HG03432 (cell line): ENCODE data around the gene PID1.

Experiments used
- ATAC-seq: cut with Tn5 transposase; IDR thresholded peaks from one replicate; pipeline ENCODE4 v1.9.1; 2021; ENCODE audit warnings: mild to moderate bottlenecking, moderate library complexity; ENCODE audit not compliant: unreplicated experiment

Gene PID1, protein sequence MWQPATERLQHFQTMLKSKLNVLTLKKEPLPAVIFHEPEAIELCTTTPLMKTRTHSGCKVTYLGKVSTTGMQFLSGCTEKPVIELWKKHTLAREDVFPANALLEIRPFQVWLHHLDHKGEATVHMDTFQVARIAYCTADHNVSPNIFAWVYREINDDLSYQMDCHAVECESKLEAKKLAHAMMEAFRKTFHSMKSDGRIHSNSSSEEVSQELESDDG

GRCh38 chr2:229270551-229271410 lies at the start of gene PID1:
TSS of gene PID1 (minus strand) at chr2:229271287. CDS start at chr2:229271043, 244 bp downstream.
- no peak for ATAC-seq

DNA sequence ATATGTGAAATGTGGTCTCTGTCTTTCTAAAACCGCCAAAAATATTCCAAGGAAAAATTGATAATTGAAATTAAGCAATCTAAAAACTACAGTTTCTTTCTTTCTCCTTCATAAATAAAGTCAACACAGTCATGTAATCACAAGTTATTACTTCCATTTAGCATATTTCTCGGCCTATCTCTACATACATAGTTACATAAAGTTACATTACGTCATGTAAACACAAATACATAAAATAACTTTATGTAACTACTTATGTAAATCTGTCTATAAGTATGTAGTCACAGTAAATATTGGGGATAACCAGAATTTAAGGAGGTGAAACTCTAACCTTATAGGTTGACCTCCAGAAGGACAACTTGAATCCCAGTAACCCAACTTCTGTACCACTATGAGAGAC lies 48.5 kb upstream of the PID1 start:
- ATAC-seq, result no peak

DNA sequence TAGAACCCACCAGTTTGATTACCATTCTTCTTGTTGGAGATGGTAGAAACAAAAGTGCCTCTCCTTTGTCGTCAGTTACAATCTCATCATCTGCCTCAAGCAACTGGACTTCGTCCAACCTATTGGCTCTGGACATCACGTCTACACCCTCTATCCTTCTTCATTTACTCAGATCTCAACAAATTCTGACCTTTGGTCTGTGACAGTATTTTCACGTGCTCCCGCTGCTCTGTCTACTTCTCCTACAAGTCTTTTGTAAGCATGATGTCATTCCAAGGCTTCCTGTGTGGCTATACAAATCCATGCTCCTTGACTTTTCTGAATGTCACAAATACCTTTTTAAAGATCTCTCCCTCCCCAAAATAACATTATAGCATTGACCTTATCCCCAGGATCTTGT lies 43.0 kb upstream of the PID1 start:
- no peak for ATAC-seq

- ATAC-seq, result no peak
Observed at GRCh38 chr2:229313591-229313990, 42.5 kb upstream of the PID1 start.

DNA sequence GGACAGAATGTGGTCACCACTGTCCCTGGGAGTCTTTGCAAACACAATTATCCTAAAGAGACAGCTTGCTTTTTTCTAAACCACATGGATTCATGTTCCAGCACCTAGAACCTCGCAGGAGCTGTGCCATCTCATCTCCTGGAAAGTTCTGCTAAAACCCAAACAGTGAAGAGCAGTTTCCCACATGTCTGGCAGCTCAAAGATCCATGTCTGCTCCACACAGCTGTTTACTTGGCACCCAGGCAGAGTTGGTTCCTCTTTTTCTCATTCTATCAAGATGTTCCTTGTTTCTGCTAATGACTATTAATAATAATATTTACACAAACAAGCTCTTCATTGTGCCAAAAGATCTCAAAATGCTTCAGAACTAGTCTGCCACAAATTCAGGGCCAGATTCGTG lies 30.1 kb upstream of the PID1 start:
- no peak for ATAC-seq

DNA sequence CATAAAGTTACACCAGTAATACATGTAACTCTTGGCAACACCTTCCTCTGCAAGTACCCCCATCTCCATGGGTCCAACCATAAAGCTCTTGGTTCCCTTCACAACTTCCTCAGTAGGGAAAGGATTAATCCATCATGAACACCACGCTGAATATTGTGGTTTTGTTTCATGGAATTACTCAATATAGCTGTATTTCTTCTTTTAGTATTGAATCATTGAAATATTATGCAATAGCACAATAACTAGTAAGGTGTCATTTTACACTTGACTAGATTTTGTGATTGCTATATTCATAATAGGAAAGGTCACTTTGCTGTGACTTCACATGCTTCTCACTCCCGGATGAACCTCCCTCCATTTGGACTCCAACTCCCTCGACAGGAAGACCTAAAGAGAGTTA lies 29.7 kb upstream of the PID1 start:
- ATAC-seq, result no peak

GRCh38 chr2:229300371-229300770 lies 29.3 kb upstream of the PID1 start:
- no peak for ATAC-seq

DNA sequence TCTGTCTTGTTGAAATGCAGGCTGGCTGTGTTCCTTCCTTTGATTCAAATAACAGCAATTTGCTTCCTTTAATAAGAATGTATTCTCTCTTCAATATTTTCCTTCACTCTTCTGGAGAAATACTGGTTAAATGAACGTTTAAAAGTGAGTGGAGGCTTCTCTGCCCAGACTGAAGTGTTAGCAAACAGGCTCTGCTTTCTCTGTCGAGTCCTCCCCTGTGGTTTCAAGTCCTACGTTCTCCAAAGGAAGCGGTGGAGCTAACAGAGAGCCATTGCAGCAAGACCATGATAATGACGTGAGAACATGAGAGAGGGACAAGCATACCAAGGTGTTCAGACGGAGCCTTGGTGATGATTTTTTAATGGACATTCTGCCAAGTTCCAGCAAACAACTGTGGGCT lies 26.2 kb upstream of the PID1 start:
- ATAC-seq, result no peak

DNA sequence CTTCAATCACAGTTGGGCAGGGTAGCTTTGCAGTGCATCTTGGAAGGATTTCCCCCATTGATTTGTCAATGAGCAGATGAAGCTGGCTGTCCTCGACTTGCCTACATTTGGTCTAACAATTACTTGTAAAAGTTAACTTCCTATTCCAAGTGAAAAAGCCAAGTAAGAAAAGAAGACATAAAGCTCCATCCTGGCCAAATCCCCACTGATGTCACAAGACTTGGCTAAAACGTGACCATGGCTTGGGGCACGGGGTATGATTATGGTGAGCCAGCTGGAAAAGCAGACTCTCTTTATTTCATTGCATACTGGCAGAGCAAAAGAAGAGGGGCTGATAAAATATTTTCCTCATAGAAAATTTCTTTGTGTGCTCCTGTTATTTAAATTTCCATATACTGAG lies 25.4 kb upstream of the PID1 start:
- ATAC-seq, result no peak

GRCh38 chr2:229296016-229296415 lies 24.9 kb upstream of the PID1 start:
- ATAC-seq, result no peak

GRCh38 chr2:229287823-229288222 lies 16.7 kb upstream of the PID1 start:
- no peak for ATAC-seq

DNA sequence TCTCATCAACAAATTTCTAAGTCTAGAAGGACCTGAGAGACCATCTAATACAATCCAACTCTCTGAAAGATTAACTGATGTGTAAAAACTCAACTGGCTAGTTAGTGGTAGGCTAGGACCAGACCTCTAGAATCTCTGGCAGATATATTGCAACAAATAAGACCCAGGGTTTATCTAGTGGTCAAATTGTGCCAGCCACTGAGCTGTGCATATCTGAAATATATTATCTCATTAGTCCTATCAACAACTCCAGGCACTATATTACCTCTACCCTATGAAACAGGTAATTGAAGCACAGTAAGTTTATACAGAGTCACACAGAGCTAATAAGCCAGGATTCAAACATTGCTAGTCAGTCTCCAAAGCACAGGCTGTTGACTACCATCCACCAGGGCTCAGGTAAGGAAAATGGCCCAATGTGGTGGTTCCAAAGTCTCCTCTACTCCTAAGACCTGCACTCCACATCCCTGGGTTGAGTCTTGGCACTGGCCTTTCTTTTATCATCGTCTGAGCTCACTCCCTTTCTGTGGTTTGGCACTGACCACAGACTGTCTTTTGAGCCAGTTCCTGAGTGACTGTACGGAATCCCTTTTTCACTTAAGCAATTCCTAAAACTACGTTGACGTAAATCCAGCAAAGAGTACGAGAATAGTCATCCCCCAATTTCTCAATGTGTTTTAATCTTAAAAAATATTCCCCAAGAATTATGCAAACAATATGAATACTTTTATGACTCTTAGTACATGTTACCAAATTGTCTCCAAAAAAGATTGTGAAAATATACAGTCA lies 11.9 kb upstream of the PID1 start:
- no peak for ATAC-seq

- ATAC-seq, result no peak
Observed at GRCh38 chr2:229279516-229279915, 8.4 kb upstream of the PID1 start.

GRCh38 chr2:229275506-229275905 lies 4.4 kb upstream of the PID1 start:
- no peak for ATAC-seq

DNA sequence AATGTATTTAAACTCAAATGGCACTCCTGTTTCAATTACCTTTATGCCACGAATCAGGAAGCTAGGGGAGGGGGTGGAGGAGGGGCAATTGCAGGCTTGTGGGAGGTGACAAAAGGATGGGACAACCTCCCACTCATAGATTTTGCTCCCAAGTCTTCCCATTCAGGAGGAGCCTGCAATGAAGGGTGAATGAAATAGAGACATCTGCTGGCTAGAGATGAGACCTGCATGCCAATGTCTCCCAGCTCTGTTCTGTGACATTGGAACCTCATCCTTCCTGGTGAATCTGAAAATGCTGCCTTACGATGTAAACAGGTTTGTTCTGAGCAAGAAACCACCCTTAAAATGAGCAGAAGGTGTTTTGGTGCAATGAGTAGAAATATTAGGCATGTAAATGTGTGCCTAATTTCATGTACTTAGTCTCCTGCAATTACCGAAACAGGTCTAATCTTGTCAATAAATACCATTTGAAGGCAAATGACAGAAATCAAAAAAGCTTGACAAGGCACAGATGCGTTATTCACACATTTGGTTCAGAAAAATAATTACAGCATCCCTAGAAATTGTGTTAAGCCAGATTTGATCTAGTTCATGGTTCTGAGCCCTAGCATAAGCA lies 2.7 kb upstream of the PID1 start:
- peak; percentile 73 for ATAC-seq

DNA sequence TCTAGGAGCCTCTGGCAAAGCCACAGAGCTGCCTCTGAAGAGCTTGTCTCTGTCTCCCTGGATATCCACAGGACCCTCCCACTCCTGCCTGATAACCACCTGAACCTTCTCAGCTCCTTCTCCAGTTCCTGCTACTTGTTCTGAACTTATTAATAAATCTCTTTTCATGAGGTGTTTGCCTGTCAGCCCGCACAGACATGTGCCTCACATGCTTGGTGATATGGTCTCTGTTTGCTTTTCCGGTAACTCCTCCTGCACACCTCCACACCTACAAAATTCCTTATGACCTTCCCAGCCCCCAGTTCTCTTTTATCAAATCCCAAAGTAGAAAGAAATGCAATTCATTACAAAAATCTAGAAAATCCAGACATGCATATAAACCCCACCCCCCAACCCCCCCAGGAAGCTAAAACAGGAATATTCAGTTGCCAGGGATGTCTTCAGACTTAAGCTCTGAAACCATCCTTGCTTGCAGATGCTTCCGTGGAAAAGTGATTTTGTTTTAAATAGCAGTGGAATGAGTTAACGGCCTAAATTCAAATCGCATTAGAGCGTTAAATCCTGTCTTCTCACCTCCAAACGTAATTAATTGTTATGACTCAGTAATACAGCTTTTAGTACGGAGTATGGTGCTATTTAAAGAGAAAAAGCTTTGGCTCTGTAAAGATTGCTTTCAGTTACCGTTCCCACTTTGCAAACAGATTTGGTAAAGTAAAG lies 2.1 kb upstream of the PID1 start:
- peak; percentile 7 for ATAC-seq

- ATAC-seq, result no peak
Observed at GRCh38 chr2:229269941-229270340, 1.1 kb downstream of the PID1 start.

DNA sequence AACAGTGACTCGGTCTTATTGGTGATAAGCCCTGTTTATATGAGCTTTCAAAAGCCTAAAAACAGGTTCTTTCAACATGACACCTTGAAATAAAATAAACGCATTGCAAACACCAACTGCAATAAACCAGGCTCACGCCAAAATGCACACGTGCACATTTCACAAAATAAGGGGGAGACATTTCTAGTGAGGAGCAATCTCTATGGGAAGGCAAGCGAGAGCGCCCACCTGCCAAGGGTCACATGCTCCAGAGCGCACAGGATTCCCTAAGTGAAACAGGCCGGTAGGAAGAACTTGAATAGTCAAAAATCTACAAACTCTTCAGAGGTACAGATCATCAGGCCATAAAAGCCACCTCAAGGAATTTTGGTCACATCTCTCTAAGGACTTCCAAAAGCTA lies 1.9 kb downstream of the PID1 start:
- no peak for ATAC-seq

DNA sequence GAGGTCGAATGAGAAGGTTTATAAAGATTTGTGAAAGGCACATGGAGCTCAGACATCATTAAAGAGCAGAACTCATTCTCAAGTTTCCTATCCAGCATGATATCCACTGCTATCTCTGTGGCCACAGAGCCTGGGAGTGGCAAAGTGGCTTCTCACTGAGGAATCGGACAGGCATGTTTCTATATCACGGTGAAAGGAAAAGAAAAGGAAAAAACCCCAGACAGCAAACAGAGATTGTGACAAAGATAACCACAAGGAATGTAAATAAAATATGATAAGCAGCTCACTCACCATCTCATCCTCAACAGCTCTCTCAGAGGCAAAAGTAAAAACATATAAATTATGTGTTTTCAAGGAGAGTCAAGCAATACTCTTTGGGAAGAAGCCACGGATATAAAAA lies 2.5 kb downstream of the PID1 start:
- ATAC-seq, result no peak

DNA sequence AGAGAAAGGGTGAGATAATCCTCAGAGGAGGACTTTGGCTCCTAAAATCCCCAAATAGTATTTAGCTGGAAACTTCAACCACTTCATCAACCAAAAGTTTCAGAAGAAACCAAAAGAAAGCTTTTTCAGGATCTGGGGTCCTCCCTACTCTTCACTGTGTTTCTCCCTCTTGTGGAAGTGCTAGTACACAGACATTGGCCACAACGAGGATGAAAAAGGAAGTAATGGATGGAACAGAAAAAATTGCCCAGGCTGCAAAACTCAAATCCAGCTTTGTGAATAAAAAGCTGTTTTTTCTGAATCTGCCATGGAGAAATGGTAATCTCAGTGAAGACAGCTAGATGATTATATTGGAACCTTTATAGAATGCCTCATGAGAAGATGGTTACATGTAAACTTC lies 4.0 kb downstream of the PID1 start:
- no peak for ATAC-seq

DNA sequence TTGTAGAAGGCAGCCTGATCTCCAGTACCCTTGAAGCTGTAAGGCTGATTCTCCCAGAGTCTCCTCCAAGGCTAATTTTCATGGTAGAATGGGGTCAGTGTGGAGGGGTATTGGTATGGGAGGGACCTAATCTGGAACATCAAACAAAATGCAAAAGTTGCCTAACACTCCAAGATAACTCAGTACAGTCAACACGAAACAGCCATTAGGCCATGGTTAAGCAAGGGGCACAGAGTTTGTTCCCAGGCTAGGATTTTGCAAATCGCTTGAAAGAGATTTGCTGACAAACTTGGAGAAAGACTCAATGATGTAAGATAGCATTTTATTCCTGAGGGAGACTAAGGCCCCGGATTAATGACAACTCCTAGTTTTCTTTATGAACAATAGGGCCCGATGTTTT lies 5.4 kb downstream of the PID1 start:
- no peak for ATAC-seq
